WTC11 (cell line): ENCODE data around the gene LARGE1.

ENCODE experiments used
- CREB1 ChIP-seq: sonication (generic); formaldehyde crosslinking; IDR thresholded peaks from 2 replicates; pipeline ENCODE4 v1.8.0; 2023; ENCODE audit warnings: mild to moderate bottlenecking, missing genetic modification reagents
- CTCF ChIP-seq: fragments of 200-600 bp; IDR thresholded peaks from 2 replicates; pipeline ENCODE4 v1.8.0; 2022; ENCODE audit warnings: antibody characterized with exemption
- FOXK1 ChIP-seq: sonication (generic); formaldehyde crosslinking; IDR thresholded peaks from 2 replicates; pipeline ENCODE4 v1.8.0; 2022; ENCODE audit warnings: mild to moderate bottlenecking, moderate library complexity, missing genetic modification reagents
- NFYB ChIP-seq: sonication (generic); formaldehyde crosslinking; conservative IDR thresholded peaks from 2 replicates; pipeline ENCODE4 v1.8.0; 2022; ENCODE audit warnings: low read depth, missing genetic modification reagents
- ZNF138 ChIP-seq: sonication (generic); formaldehyde crosslinking; conservative IDR thresholded peaks from 2 replicates; pipeline ENCODE4 v1.8.1; 2022; ENCODE audit warnings: mild to moderate bottlenecking, moderate library complexity, missing genetic modification reagents
- TF ChIP-seq, protein P1 (sequence below): sonication (generic); formaldehyde crosslinking; conservative IDR thresholded peaks from 2 replicates; pipeline ENCODE4 v1.8.1; 2022; ENCODE audit warnings: mild to moderate bottlenecking, missing genetic modification reagents

DNA sequence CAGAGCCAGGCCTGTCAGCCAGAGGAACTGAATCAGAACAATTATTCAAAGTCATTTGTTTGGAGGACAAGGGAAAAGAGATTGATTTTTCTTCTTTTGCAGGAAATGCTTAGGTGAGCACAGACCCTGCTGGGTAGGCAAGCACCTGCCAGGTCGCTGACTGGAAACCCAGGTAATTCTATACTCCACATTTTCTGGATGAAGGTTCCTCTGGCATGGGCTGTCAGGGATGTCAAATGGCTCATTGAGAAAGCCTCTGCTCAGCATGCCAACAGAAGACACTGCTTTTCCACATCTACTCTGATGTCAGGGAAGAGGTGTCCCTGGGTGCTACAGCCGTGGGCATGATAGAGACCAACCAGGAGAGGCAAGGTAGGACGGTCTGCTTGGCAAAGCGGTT lies 695.4 kb downstream of the LARGE1 start:
- TF ChIP-seq CTCF (no peak), CREB1 (CRISPR knock-in tag) (no peak), ZNF138 (CRISPR knock-in tag) (no peak), FOXK1 (CRISPR knock-in tag) (no peak), NFYB (CRISPR knock-in tag) (no peak)
- TF ChIP-seq, protein P1, sequence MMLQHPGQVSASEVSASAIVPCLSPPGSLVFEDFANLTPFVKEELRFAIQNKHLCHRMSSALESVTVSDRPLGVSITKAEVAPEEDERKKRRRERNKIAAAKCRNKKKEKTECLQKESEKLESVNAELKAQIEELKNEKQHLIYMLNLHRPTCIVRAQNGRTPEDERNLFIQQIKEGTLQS (CRISPR knock-in tag) = no peak
